H1 (cell line): ENCODE measurements around the gene GABRG3. TPM values are rescaled to one million over a fixed set of nuclear protein-coding genes. Genes with fewer than 3 reads are reported as not detected.

ENCODE experiments used
- CTCF ChIA-PET: fragments of 300-600 bp; sonication (Branson Sonifier 250); formaldehyde crosslinking; loops from one replicate; lab custom pipeline; 2021; ENCODE audit not compliant: partially characterized antibody; lab: Charles Lee
- POLR2A ChIA-PET: fragments of 300-600 bp; sonication (Branson Sonifier 250); formaldehyde crosslinking; loops from one replicate; lab custom pipeline; 2021; ENCODE audit warnings: inconsistent platforms; ENCODE audit not compliant: partially characterized antibody; lab: Charles Lee
- DNase-seq, 2 experiments: peaks; one replicate each; pipeline versions ENCODE4 v3.0.0 to v3.0.0-alpha.2; 2010 to 2022; ENCODE audit warnings: low spot score in 2 of 2, low read depth in 1 of 2, mixed read lengths in 1 of 2
- FAIRE-seq: peaks from 2 replicates; lab custom pipeline; 2011; peaks lifted over from hg19 to GRCh38; lab: Jason Lieb, UNC
- H2AFZ ChIP-seq: 2 replicates; pipeline ENCODE4 v1.8.1; 2012; ENCODE audit warnings: low read length, inconsistent platforms
- H2AK5ac ChIP-seq: 2 replicates; pipeline ENCODE4 v1.6.1; 2013; ENCODE audit warnings: low read depth, low read length
- H2BK120ac ChIP-seq: replicated peaks from 2 replicates; pipeline ENCODE3; 2013; ENCODE audit warnings: low read depth, low read length, inconsistent platforms
- H2BK12ac ChIP-seq: 2 replicates; pipeline ENCODE4 v1.6.1; 2013; ENCODE audit warnings: low read depth, low read length
- H2BK15ac ChIP-seq: 2 replicates; pipeline ENCODE4 v1.6.1; 2013; ENCODE audit warnings: low read length
- H2BK20ac ChIP-seq: 2 replicates; pipeline ENCODE4 v1.6.1; 2013; ENCODE audit warnings: low read length
- H2BK5ac ChIP-seq: 2 replicates; pipeline ENCODE4 v1.6.1; 2013; ENCODE audit warnings: low read depth, low read length
- H3K14ac ChIP-seq: 2 replicates; pipeline ENCODE4 v1.6.1; 2013; ENCODE audit warnings: inconsistent platforms; ENCODE audit not compliant: insufficient read length
- H3K18ac ChIP-seq: 2 replicates; pipeline ENCODE4 v1.6.1; 2013; ENCODE audit warnings: low read length; ENCODE audit errors: extremely low read depth
- H3K23ac ChIP-seq: 2 replicates; pipeline ENCODE4 v1.6.1; 2013; ENCODE audit warnings: inconsistent platforms; ENCODE audit not compliant: insufficient read length
- H3K23me2 ChIP-seq: 2 replicates; pipeline ENCODE4 v1.6.1; 2013; ENCODE audit warnings: low read depth, low read length
- H3K27ac ChIP-seq: 2 replicates; pipeline ENCODE4 v1.6.1; 2011; ENCODE audit warnings: low read depth, low read length, inconsistent platforms
- H3K27me3 ChIP-seq, 4 experiments: replicated peaks in 1 of 4; 1 replicate in 1 of 4; 2 replicates in 3 of 4; pipeline versions ENCODE4 v1.6.1 to v1.8.1; 2011 to 2013; ENCODE audit warnings: low read length in 3 of 4, mild to moderate bottlenecking in 3 of 4, inconsistent platforms in 2 of 4, mixed read lengths in 2 of 4, moderate library complexity in 1 of 4; ENCODE audit not compliant: control insufficient read depth in 3 of 4, insufficient read depth in 3 of 4; ENCODE audit errors: extremely low read depth in 1 of 4
- H3K36me3 ChIP-seq, 4 experiments: 2 replicates each; pipeline versions ENCODE4 v1.6.1 to v1.8.1; 2011 to 2013; ENCODE audit warnings: mild to moderate bottlenecking in 4 of 4, low read length in 3 of 4, moderate library complexity in 2 of 4, control low read depth in 1 of 4, inconsistent platforms in 1 of 4; ENCODE audit not compliant: insufficient read depth in 4 of 4, control insufficient read depth in 2 of 4
- H3K4ac ChIP-seq: replicated peaks from 2 replicates; pipeline ENCODE3; 2013; ENCODE audit warnings: low read length, low read depth, mixed read lengths, inconsistent platforms; ENCODE audit not compliant: insufficient read length
- H3K4me1 ChIP-seq, 4 experiments: replicated peaks in 1 of 4; 1 replicate in 1 of 4; 2 replicates in 3 of 4; pipeline versions ENCODE4 v1.6.1 to v1.8.1; 2011 to 2013; ENCODE audit warnings: low read length in 3 of 4, inconsistent platforms in 2 of 4, mixed read lengths in 1 of 4; ENCODE audit not compliant: insufficient read depth in 4 of 4, control insufficient read depth in 3 of 4
- H3K4me2 ChIP-seq, 2 experiments: 2 replicates each; pipeline versions ENCODE4 v1.6.1 to v1.8.1; 2011 to 2013; ENCODE audit warnings: low read depth in 2 of 2, low read length in 2 of 2, control low read depth in 1 of 2, inconsistent platforms in 1 of 2, mild to moderate bottlenecking in 1 of 2; ENCODE audit not compliant: insufficient read depth in 1 of 2
- H3K4me3 ChIP-seq, 4 experiments: fragments of 200-600, 300-600 bp in 1 of 4; sonication (generic), shearing (Covaris generic), sonication (Bioruptor Twin) in 1 of 4; 2 replicates each; pipeline versions ENCODE4 v1.5.1 to v1.8.1; 2011 to 2016; ENCODE audit warnings: low read length in 4 of 4, low read depth in 3 of 4, control low read depth in 2 of 4, inconsistent platforms in 2 of 4, mild to moderate bottlenecking in 2 of 4, mixed read lengths in 1 of 4, moderate library complexity in 1 of 4; ENCODE audit not compliant: insufficient read depth in 2 of 4; ENCODE audit errors: extremely low read depth in 1 of 4
- H3K56ac ChIP-seq: replicated peaks from 2 replicates; pipeline ENCODE3; 2013; ENCODE audit warnings: low read depth, mild to moderate bottlenecking, mixed read lengths, low read length, inconsistent platforms; ENCODE audit not compliant: insufficient read length
- H3K79me1 ChIP-seq: 2 replicates; pipeline ENCODE4 v1.6.1; 2013; ENCODE audit warnings: low read depth, low read length, control low read depth
- H3K79me2 ChIP-seq, 2 experiments: 2 replicates each; pipeline versions ENCODE4 v1.6.1 to v1.8.1; 2012 to 2013; ENCODE audit warnings: low read length in 2 of 2, mild to moderate bottlenecking in 2 of 2, inconsistent platforms in 1 of 2; ENCODE audit not compliant: insufficient read depth in 2 of 2, control insufficient read depth in 1 of 2
- H3K9ac ChIP-seq, 4 experiments: replicated peaks in 1 of 4; 1 replicate in 1 of 4; 2 replicates in 3 of 4; pipeline versions ENCODE4 v1.6.1 to v1.8.1; 2011 to 2013; ENCODE audit warnings: low read depth in 3 of 4, low read length in 3 of 4, control low read depth in 2 of 4, mild to moderate bottlenecking in 2 of 4, moderate library complexity in 2 of 4, inconsistent platforms in 1 of 4; ENCODE audit errors: extremely low read depth in 1 of 4
- H3K9me3 ChIP-seq, 2 experiments: 2 replicates each; pipeline versions ENCODE4 v1.6.1 to v1.8.1; 2012 to 2013; ENCODE audit warnings: mild to moderate bottlenecking in 2 of 2, moderate library complexity in 2 of 2, control low read depth in 1 of 2, inconsistent platforms in 1 of 2, low read depth in 1 of 2, low read length in 1 of 2, mixed read lengths in 1 of 2; ENCODE audit not compliant: insufficient read depth in 2 of 2
- H4K20me1 ChIP-seq, 2 experiments: replicated peaks in 1 of 2; 2 replicates each; pipeline versions ENCODE3 to v1.8.1; 2011 to 2013; ENCODE audit warnings: inconsistent platforms in 2 of 2, low read length in 2 of 2, mild to moderate bottlenecking in 1 of 2; ENCODE audit not compliant: insufficient read depth in 2 of 2, control insufficient read depth in 1 of 2
- H4K5ac ChIP-seq: 2 replicates; pipeline ENCODE4 v1.6.1; 2013; ENCODE audit warnings: low read length, low read depth, mixed read lengths, inconsistent platforms; ENCODE audit not compliant: insufficient read length
- H4K8ac ChIP-seq: 2 replicates; pipeline ENCODE4 v1.8.0; 2013; ENCODE audit warnings: mild to moderate bottlenecking, moderate library complexity, low read length, inconsistent platforms; ENCODE audit not compliant: insufficient read depth; ENCODE audit errors: extremely low read depth
- H4K91ac ChIP-seq: replicated peaks from 2 replicates; pipeline ENCODE3; 2013; ENCODE audit warnings: low read length, mixed read lengths, inconsistent platforms; ENCODE audit not compliant: insufficient read length
- POLR2A ChIP-seq, 2 experiments: IDR thresholded peaks; 1 replicate in 1 of 2; 2 replicates in 1 of 2; pipeline ENCODE4 v1.6.1; 2011; ENCODE audit warnings: low read depth in 2 of 2, low read length in 2 of 2, mild to moderate bottlenecking in 2 of 2; ENCODE audit errors: control extremely low read depth in 1 of 2
- WGBS, 2 experiments: shearing (Covaris generic) in 1 of 2; methylation state at CpG; one replicate each; pipeline versions ENCODE4 v1.1.6 to v1.1.7; 2013 to 2015; ENCODE audit warnings: low lambda C conversion rate in 2 of 2, mixed read lengths in 2 of 2, inconsistent platforms in 1 of 2, low coverage in 1 of 2, missing lambda C conversion rate in 1 of 2; ENCODE audit not compliant: insufficient replicate concordance in 2 of 2, insufficient coverage in 1 of 2, insufficient read length in 1 of 2; ENCODE audit errors: extremely low coverage in 1 of 2, missing lambda C conversion rate in 1 of 2; 5-methylcytosine and 5-hydroxymethylcytosine counted together
- polyA plus RNA-seq, 7 experiments: library from polyadenylated mRNA; depleted of rRNA in 3 of 7; stranded (reverse) in 5 of 7; unstranded in 2 of 7; fragments of >200 nt in 5 of 7; fragments of 200-250 nt in 2 of 7; gene quantifications; 1 replicate in 5 of 7; 2 replicates in 1 of 7; 4 replicates in 1 of 7; pipeline versions ENCODE4 v1.2.1 to v1.2.3, GENCODE V29; 2011 to 2013; ENCODE audit warnings: missing spikeins in 2 of 7, mixed read lengths in 2 of 7
- total RNA-seq: library from RNA; stranded (reverse); fragmentation: NEBNext Ultra II Directional; extraction: Animal tissue kit (Norgen Biotek cat#: 25700); gene quantifications from 2 replicates; pipeline ENCODE4 v1.2.1, GENCODE V29; 2021

Gene GABRG3
- total and polyA plus RNA-seq, 2 of the 8 experiments (the other 6 are each of a cell fraction or from before 2014, with no cell fraction given), result 0.17 to 0.80 TPM

GRCh38 chr15:27468151-27468591 is 497.2 kb downstream of the GABRG3 start:
- Histone ChIP-seq H3K4me3 (no peak overlapping the region), H2AFZ (no peak overlapping the region), H2BK20ac (no peak overlapping the region), H3K79me1 (no peaks in the 10 kb centered on the region), H3K23me2 (no peaks in the 10 kb centered on the region), H2BK120ac (no peak overlapping the region), H3K4me1 (no peaks in the 10 kb centered on the region), H2BK5ac (no peak overlapping the region), H3K27me3 (no peaks in the 10 kb centered on the region), H3K9ac (no peak overlapping the region), H2BK15ac (no peak overlapping the region), H2BK12ac (no peak overlapping the region), H3K27ac (no peak overlapping the region), H4K5ac (no peak overlapping the region), H4K8ac (no peak overlapping the region), H3K9me3 (peaks cover 3% of the 10 kb centered on the region in 2 experiments; a peak in 1 of 4 replicates), H3K56ac (no peak overlapping the region), H3K79me2 (no peaks in the 10 kb centered on the region), H3K14ac (no peak overlapping the region), H3K36me3 (no peaks in the 10 kb centered on the region; a peak in 1 of 8 replicates), H3K23ac (no peak overlapping the region), H3K4ac (no peak overlapping the region), H4K91ac (no peak overlapping the region), H3K18ac (no peak overlapping the region), H3K4me2 (no peak overlapping the region), H2AK5ac (no peak overlapping the region), H4K20me1 (no peaks in the 10 kb centered on the region)
- FAIRE-seq (no peak), DNase-seq (no peak)
- POLR2A ChIA-PET, result no interaction called here
- TF ChIP-seq POLR2A (IDR thresholded peaks at IDR 0.05; ENCODE audit: control extremely low read depth in 1 of 2, low read depth in 2 of 2, low read length in 2 of 2), result no peak
- 81% methylated on average over 3 of the region's 3 CpGs; no CpG with 5 or more reads in 1 of the 2 experiments for WGBS, 2 experiments
- CTCF ChIA-PET, result interaction anchor here (1.4 kb wide), 1 partner anchor 11 kb away, joined by 3 read pairs; no protein-coding TSS in a partner anchor
